Activated naive CD4-positive, alpha-beta T cell (primary cell): ENCODE measurements around the gene PLEKHG5.
"Not testable (repeated sequence)": the region's sequence is repeated elsewhere in the genome, so short reads cannot be mapped to it uniquely, and the experiment has no call there.

Source experiments
- DNase-seq, 4 experiments: peaks; one replicate each; lab custom pipeline; 2025; lab: John Stamatoyannopoulos, UW

PLEKHG5 gene

DNA sequence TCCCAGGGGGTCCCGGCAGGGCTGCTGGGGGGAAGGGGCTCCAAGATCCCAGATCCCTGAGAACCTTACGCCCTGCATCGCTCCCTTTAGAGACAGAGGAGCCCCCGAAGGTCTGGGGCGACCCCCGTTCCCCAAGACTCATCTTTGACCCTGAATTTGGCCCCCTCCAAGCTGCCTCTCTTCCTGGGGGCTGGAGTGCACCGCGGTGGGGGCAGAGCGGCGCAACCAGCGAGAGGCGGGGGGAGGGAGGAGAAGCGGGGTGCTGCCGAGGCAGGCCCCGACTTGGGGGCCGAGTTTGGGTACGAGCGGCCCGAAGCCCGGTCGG is 5.4 kb upstream of the PLEKHG5 start:
- DNase-seq, result no peak

DNA sequence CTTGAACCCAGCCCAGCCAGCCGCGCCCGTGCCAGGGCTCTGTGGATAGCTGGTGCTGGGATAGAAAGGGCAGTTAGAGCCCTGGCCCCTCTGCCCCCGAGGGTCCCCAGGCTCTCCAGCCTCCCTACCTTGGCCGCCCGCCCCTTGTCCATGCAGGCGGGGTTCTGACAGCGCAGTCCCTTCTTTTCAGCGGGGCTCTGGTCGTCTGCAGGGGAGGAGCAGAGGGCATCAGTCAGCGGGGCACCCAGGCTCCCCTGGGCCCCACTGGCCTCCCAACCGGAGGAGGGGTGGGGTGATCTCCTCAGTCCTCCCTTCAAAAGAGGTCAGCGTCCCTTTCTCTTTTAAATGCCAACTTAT is 4.9 kb upstream of the PLEKHG5 start:
- no peak for DNase-seq

DNA sequence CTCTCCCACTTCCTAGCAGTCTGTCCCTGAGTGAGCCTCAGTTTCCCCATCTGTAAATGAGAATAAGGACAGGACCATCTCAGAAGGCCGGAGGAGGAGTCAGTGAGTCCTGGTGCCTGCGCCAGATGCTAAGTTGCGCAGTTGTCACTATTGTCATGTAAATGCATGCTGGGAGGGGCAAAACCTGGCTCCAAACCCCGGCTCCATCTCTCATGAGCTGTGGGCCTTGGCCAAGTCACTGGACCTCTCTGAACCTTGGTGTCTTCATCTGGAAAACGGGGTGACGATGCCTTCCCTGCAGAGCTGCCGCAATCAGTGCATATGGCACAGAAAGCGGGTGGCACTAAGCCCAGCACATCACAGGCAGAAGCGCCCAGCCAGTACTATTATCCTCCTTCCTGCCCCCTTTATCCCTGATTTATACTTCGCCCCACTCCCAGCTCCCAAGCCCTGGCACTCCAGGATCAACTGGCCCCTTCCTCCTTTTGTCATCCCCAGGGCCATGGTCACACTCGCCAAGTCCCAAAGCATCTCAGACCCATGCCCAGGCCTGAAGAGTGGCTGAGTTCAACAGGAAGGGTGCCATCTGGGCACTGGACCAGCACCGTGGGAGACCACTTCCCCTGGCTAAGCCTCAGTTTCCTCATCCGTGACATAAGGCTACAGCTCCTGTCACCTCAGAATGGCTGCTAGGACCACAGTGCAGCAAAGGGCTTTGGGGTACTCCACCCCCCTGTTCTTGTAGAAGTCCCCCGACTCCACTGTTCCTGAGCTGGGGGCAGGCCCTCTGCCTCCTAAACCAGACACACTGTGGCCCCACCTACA is 4.3 kb upstream of the PLEKHG5 start:
- no peak for DNase-seq

DNA sequence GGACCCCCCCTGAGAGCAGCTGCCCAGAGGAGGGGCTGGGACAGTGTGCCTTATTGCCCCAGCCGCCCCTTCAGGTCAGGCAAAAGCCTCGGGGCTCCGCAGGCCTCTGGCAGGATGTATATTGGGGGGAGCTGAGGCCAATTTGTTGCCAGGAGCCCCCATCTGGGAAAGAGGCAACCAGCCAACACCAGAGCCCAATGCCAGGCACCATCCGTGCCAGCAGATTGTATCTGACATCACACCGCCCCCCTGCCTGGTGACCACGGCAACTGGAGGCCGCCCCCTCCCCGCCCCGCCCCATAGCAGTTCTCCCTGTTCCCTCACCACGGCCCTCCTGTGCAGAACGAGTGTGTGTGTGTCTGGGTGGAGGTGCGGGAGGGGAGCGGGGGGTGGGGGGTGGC is 3.6 kb upstream of the PLEKHG5 start:
- no peak for DNase-seq

DNA sequence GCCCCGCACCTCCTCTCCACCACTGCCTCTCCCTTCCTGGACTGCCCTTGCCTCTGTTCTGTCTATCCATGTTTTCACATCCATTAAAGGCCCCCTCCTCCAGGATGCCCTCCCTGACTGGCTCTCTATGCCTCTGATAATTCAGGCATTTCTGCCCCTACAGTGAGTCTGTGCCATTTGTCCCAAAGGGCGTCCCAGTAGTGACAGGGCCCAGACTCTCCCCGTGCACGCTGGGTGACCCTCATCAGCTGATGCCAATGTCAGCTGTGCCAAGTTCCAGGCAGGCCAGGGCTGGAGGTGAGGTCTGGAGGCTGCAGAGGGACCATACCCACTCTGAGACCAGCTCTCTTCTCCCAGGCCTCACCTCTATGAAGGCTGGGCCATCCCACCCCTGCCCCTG is 3.2 kb upstream of the PLEKHG5 start:
- DNase-seq, result no peak

DNA sequence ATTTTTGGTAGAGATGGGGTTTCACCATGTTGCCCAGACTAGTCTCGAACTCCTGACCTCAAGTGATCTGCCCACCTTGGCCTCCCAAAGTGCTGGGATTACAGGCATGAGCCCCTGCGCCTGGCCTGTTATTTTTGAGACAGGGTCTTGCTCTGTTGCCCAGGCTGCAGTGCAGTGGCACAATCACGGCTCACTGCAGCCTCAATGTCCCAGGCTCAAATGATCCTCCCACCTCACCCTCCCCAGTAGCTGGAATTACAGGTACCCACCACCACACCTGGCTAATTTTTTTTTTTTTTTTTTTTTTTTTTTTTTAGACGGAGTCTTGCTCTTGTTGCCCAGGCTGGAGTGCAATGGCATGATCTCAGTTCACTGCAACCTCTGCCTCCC is 2.4 kb upstream of the PLEKHG5 start:
- DNase-seq, result not testable (repeated sequence)

DNA sequence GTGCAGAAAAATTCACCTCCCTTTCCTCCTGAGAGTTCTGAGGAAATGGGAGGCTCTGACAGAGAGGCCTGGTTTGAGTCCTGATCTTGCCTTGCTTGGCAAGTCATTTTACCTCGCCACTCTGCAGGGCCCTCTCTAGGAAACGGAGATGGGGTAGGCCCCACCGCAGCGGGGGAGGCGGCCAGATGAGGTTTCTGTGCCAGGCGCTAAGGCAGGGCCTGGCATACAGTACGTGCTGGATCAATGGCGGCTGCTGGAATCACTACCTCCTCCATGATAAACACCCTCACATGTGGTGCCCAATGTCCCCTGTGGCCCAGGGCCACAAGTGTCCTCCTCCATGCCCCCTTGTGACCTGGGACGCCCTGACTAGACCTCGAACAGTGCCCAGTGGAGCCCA is 499 bp upstream of the PLEKHG5 start:
- no peak for DNase-seq

DNA sequence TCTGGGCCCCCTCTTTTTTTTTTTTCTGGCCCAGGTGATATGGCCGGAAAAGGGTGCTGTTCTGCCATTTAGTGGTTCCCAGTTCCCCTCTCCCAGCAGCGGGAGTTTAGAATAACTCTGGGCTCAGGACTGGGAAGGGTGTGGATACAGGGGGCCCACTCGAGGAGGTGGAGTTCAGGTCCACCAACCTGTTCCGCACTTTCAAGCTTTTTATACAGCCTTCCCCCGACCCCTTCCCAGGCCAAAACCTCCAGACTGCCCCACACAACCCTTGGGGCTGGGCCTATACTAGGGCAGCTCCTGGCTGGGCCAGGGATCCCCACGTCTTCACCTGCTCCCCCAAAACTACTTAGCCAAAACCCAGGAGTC is 402 bp downstream of the PLEKHG5 start:
- no peak for DNase-seq

DNA sequence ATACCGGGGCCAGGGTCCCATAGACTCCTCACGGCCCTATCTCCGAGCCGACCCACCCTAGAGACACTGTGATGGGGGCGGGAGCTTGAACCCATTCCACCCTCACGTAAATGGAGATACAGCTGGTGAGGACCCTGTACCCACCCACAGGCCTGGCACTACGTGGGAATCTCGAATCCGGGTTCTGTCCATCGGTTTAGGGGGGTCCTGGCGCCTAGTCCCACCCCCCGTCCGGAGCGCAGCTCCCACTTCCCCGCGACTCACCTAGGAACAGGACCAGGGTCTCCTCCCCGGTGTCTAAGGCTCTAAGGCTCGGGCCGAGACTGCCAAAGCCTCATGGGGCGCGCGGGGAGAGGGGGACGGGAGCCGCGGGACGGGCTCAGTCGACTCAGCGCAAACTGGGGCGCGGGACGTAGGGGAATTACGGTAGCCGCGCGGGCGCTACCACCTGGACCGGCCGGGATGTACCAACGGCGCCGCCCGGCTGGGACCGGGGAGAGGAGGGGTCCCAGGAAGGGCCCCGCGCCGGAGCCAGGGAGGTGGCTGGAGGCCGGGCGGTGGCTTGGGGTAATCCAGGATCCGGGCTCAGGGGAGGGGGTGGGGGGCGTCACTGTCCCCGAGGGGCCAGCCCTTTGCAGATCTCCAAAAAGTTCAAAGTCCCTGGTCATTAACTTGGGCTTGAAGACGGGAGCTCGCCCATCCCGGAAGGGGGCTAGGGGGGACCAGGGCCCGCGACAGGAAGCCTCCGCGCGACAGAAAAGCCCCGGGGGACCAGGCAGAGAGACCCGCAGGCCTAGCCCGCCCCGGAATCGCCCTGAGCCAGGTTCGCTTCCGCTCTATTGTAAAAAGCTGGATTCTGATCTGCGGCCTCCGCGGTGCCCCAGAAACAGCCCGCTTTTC is 1.0 kb downstream of the PLEKHG5 start:
- peak; percentile 15 to 31 (median 20) for DNase-seq

DNA sequence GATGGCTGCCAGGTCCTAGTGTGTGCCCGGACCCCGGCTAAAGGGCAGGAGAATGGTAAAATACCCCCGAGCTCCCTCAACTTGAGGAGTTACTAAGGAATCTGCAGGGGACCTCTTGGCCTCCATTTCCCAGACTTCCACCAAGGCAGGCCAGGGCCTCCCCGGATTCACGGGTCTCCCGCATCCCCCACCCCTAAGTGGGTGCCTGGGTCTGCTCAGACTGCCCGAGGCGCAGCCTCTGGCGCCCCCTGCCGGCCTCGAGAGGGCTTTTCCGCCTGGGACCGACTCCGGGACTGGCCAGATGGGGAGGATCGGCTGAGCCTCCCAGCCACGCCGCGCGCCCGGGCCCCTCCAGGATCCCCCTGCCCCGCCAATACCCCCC is 1.7 kb downstream of the PLEKHG5 start:
- DNase-seq, result peak; percentile 39 to 71 (median 61)

DNA sequence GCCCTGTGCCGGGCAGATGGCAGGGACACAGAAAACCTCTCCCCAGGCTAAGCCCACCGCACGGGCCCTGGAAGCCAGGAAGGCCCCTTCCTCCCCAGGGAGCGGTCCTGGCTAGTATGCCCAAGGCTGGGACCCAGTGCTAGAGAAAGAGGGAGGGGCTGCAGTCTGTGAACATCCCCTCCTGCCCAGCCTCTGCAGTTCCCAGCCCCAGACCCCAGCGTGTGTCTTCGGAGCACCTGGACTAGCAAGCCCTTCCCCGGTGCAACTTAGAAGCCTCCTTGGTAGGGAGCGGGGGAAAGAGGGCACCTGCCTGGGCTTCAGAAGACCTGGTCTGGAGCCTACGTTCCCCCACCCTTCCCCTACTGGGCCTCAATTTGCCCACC is 2.1 kb downstream of the PLEKHG5 start:
- DNase-seq, result no peak

DNA sequence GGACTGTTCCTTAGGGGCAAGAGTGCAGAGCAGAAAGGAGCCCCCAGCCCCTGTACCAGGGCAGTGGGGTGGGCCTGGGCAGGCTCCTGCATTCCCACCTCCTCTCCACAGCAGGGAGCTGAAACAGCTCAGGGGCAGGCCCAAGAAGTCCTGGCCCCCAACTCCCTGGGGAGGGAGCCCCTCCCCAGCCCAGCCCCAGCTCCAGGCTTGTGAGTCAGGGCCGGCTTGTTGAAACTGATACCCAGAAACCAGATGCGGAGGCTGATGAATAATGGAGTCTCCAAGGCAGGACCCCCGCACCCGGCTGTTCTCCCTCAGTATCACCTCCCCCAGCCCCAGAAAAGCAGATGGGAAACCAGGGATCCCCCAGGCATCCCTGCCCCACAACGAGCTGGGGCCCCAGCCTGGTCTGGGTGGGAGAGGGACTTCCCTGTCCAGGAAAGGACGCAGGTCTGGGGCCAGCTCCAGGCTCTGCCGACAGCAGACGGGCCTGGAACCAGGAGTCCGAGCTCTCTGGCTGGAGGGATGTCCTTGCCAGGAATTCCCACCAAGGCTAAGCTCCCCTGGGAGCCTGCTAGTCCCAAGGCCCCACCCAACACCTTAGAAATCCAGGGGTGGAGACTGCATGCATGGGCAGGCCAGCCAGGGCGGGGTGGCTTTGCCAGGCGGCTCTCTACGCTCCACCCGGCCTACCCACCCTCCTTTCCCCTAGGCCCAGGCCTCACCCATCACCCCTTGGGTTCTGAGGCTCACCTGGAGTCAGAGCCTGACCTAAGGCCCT is 2.7 kb downstream of the PLEKHG5 start:
- DNase-seq, result no peak

DNA sequence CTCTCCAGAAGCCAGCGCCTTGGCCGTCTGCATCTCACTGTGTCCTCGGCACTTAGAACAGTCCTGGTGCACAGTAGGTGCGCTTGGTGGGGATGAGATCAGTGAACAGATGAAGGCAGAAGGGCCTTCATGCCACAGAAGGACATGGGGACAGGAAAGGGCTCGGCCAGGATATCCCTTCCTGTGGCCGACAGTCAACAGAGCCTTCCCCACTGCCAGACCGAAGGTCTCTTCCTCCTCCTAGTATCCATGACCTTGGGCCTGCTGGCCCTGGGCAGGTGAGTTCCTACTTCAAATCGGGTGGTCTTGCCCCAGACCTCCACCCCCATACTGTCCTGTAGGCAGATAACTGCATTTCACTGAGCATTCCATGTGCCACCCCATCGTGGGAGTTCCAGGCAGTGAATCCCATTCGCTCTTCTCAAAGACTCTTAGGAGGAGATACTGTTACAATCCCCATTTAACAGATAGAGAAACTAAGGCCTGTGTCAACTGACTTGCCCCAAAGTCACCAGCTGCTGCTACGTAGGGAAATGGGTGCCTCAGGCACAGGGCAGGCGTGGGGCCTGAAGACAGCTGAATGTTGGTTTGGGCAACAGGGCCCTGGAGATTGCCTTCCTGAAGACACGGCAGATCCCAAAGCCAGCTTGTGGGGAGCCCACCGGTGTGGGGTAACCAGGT is 3.5 kb downstream of the PLEKHG5 start:
- no peak for DNase-seq

DNA sequence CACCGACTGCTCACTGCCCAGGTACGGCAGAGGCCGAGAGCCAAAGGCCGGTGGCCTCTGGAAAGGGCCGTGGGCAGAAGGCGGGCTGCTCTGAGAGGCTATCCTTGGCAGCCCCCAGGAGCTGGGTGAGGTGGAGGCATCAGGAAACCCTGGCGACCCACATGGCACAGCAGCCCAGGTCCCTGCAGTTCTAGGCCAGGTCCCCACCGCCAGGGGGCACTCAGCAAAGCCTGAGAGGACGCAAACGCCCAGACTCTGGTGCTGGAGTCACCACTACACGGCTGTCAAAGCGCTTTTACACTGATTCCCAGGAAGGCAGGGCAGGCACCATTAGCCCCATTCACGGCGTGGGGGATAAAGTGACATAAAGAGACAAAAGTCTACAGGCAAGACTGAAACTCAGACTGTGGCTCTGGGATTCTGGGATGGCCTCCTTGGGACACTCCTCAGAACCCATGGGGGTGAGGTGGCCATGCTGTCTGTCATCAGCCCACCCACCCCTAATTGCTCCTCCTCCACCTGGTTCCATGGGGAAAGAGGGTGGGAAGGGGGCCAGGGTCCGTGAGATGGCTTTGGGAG is 4.9 kb downstream of the PLEKHG5 start:
- peak; percentile 61 to 88 (median 86) for DNase-seq

DNA sequence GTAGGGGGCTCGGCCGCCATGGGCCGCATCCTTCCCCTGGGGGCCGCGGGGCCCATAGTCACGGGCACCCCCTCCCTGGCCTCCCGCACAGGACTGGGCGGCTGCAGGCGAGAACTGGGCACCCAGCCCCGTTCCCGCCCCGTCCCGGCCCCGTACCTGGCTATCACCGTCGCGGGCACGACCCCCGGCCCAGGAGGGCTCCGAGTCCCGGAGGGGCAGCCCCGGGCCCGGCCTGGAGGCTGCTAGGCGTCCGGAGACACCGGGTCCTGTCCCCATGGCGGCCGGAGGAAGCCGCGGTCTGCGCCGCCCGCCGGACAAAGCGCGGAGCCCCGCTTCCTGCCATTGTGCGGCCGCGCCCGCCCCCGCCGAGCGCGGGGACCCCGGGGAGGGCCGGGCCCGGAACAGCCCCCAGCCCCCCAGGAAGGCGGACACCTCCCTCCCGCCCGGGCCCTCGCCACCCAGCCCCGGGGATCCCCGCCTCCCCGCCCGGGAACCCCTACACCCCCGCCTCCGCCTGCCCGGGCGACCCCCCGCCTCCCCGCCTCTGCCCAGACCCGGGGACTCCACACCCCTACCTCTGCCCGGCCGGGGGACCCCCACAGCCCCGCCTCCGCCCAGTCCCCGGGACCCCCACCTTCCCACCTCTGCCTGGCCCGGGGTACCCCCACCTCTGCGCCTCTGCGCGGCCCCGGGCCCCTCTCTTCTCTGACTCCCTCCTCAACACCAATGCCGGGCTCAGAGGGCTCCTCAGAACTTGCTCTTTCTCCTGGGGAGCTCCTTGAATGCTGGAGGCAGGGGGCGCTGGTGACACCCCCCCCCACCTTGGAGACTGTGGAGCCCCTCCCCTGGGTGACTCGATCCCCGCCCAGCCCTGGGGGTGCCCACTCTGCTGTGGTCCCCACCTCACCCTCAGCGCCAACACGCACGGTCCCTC is 6.0 kb downstream of the PLEKHG5 start:
- DNase-seq, result no peak

DNA sequence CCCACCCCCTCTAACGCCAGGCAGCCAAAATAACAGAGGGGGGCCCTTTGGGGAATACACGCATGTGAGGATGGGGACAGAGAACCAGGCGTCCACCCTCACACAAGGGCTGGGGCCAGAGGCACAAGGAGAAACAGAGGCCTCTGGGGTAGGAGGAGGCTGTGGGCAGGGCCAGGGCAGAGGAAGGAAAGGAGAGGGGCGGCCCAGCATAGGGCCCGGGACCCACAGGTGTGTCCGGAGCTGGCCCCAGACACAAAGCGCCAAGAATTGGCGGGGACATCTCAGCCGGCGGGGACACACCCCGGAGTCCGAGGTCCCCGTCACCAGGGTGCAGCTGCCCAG is 6.7 kb downstream of the PLEKHG5 start:
- no peak for DNase-seq

DNA sequence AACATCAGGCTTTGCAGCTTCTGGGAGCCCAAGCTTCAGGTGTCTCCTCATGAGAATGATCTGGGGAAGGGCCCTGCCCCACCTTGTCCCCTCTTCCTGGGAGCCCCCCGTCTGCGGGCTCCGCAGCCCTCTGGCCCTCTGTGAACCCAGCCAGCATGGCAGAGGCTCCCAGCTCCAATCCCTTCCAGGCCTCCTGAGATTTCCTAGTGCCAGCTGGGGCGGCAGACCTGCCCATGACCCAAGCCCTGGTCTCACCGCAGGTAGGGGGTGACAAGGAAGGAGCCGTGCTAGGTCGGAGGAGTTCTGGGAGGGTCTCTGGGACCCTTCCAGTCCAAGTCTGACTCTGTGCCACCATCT is 7.7 kb downstream of the PLEKHG5 start:
- DNase-seq, result no peak

DNA sequence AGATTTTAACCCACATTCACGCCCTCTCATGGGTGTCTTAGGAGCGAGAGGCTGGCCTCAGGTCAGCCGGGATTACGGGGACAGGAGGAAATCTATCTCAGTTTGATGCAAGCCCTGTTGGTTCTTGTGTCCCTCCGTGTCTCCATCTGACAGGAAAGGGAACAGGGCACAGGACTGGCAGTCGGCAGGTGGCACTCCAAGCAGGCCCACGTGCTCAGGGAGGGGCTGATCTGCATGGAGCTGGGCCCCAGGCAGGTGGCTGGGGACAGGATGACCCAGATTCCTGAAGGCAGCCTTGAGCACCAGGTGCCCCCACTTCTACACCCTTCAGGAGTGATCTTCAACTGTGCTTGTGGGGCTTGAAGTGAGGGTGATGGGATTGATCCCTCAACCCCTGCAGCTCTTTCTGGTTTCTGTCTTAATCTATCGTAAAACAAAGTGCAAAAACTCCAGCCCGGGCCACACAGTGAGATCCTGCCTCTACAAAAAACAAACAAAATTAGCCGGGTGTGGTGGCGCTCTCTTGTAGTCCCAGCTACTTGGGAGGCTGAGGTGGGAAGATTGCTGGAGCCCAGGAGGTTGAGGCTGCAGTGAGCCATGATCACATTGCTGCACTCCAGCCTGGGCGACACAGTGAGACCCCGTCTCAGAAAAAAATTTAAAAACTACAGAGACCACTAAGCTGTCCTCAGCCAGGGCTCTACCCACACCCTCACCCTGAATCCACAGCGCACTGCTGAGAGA is 8.3 kb downstream of the PLEKHG5 start:
- no peak for DNase-seq

DNA sequence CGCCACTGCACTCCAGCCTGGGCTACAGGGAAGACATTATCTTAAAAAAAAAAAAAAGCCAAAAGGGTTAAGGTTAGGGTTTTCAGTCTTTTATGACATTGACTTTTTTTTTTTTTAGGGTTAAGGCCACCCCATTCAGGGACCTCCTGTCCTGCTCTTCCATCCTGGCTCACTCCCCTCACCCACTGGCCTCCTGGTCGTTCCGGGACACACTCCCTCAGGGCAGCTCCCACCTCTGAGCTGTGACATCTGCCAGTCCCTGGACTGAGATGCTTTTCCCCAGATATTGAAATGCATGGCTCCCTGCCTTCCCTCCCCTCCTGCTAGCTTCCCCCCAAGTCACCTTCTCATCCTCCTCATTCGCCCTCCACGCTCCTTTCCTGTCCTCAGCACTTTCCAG is 9.6 kb downstream of the PLEKHG5 start:
- DNase-seq, result no peak
